Endothelial cell of umbilical vein (primary cell): ENCODE measurements around the gene BTBD10. TPM values are rescaled to one million over a fixed set of nuclear protein-coding genes. Genes with fewer than 3 reads are reported as not detected.

ENCODE experiments used
- BruUV-seq: library from RNA; stranded (reverse); fragments of 400-500 nt; replicated peaks from 2 replicates; lab custom pipeline; 2021; lab: Mats Ljungman, UMichigan
- CTCF ChIA-PET: fragments of 300-600, 350-600 bp; sonication (Branson Sonifier 250); formaldehyde crosslinking; loops from one replicate; lab custom pipeline; 2021; ENCODE audit warnings: antibody characterized with exemption, inconsistent platforms; lab: Charles Lee
- POLR2A ChIA-PET: fragments of 300-600, 350-600 bp; sonication (Branson Sonifier 250); formaldehyde crosslinking; loops from one replicate; lab custom pipeline; 2021; ENCODE audit warnings: antibody characterized with exemption, inconsistent platforms; lab: Charles Lee
- DNase-seq: peaks from one replicate; pipeline ENCODE4 v3.0.0-alpha.2; 2011; ENCODE audit warnings: low read depth, low spot score
- FAIRE-seq: peaks from 2 replicates; lab custom pipeline; 2011; peaks lifted over from hg19 to GRCh38; lab: Jason Lieb, UNC
- H2AFZ ChIP-seq: 2 replicates; pipeline ENCODE4 v1.6.0; 2012; ENCODE audit warnings: low read depth, low read length, control low read depth, inconsistent platforms
- H3K27ac ChIP-seq: 2 replicates; pipeline ENCODE4 v1.5.1; 2011; ENCODE audit warnings: low read depth, mild to moderate bottlenecking, control low read depth, low read length, moderate library complexity; ENCODE audit not compliant: insufficient read depth
- H3K27me3 ChIP-seq, 2 experiments: 2 replicates each; pipeline versions ENCODE4 v1.6.0 to v1.6.1; 2011; ENCODE audit warnings: low read length in 2 of 2, mixed read lengths in 1 of 2; ENCODE audit not compliant: control insufficient read depth in 2 of 2, insufficient read depth in 2 of 2
- H3K36me3 ChIP-seq, 2 experiments: 2 replicates in 1 of 2; 3 replicates in 1 of 2; pipeline ENCODE4 v1.5.1; 2011; ENCODE audit warnings: low read length in 2 of 2, mild to moderate bottlenecking in 1 of 2, moderate library complexity in 1 of 2; ENCODE audit not compliant: control insufficient read depth in 2 of 2, insufficient read depth in 2 of 2; ENCODE audit errors: extremely low read depth in 1 of 2
- H3K4me1 ChIP-seq: 3 replicates; pipeline ENCODE4 v1.5.1; 2011; ENCODE audit warnings: mild to moderate bottlenecking, low read length; ENCODE audit not compliant: control insufficient read depth, insufficient read depth; ENCODE audit errors: extremely low read depth
- H3K4me2 ChIP-seq: 2 replicates; pipeline ENCODE4 v1.6.1; 2011; ENCODE audit warnings: low read length, control low read depth, mixed read lengths; ENCODE audit not compliant: insufficient read depth
- H3K4me3 ChIP-seq, 3 experiments: fragments of 200-600 bp in 1 of 3; sonication (generic), shearing (Covaris generic) in 1 of 3; replicated peaks in 1 of 3; 2 replicates each; pipeline ENCODE4 v1.5.1; 2011 to 2016; ENCODE audit warnings: control low read depth in 3 of 3, low read length in 3 of 3, mild to moderate bottlenecking in 2 of 3, inconsistent platforms in 1 of 3, low read depth in 1 of 3, moderate library complexity in 1 of 3; ENCODE audit not compliant: insufficient read depth in 1 of 3
- H3K79me2 ChIP-seq: 2 replicates; pipeline ENCODE4 v1.6.0; 2012; ENCODE audit warnings: low read length, inconsistent platforms; ENCODE audit not compliant: control insufficient read depth, insufficient read depth
- H3K9ac ChIP-seq: replicated peaks from 2 replicates; pipeline ENCODE3; 2011; ENCODE audit warnings: low read length, control low read depth; ENCODE audit not compliant: insufficient read depth; ENCODE audit errors: extremely low read depth
- H3K9me1 ChIP-seq: replicated peaks from 3 replicates; pipeline ENCODE4 v1.6.0; 2011; ENCODE audit warnings: mild to moderate bottlenecking, low read length; ENCODE audit not compliant: control insufficient read depth, insufficient read depth; ENCODE audit errors: extremely low read depth
- H3K9me3 ChIP-seq: replicated peaks from 2 replicates; pipeline ENCODE4 v1.5.1; 2012; ENCODE audit warnings: low read length, inconsistent platforms; ENCODE audit not compliant: control insufficient read depth, insufficient read depth
- H4K20me1 ChIP-seq: replicated peaks from 2 replicates; pipeline ENCODE3; 2011; ENCODE audit warnings: mild to moderate bottlenecking, low read length; ENCODE audit not compliant: control insufficient read depth, insufficient read depth; ENCODE audit errors: extremely low read depth
- EZH2 ChIP-seq: IDR thresholded peaks from 2 replicates; pipeline ENCODE4 v1.6.1; 2012; ENCODE audit warnings: borderline replicate concordance, low read depth, mild to moderate bottlenecking, moderate library complexity, low read length, inconsistent platforms; ENCODE audit not compliant: severe bottlenecking
- FOS ChIP-seq: IDR thresholded peaks from 2 replicates; pipeline ENCODE4 v1.6.1; 2011; ENCODE audit warnings: mild to moderate bottlenecking, low read length, moderate library complexity, borderline replicate concordance; ENCODE audit not compliant: insufficient read depth
- GATA2 ChIP-seq: IDR thresholded peaks from 2 replicates; pipeline ENCODE4 v1.7.0; 2011; ENCODE audit warnings: low read depth, mild to moderate bottlenecking, moderate library complexity, mixed read lengths, low read length; ENCODE audit not compliant: insufficient read length, insufficient read depth
- JUN ChIP-seq: IDR thresholded peaks from 2 replicates; pipeline ENCODE4 v1.6.1; 2011; ENCODE audit warnings: borderline replicate concordance, low read depth; ENCODE audit not compliant: insufficient read length, insufficient read depth
- MYC ChIP-seq: IDR thresholded peaks from one replicate; pipeline ENCODE4 v1.6.1; 2011; ENCODE audit warnings: mild to moderate bottlenecking, low read depth, low read length
- POLR2A ChIP-seq: IDR thresholded peaks from 2 replicates; pipeline ENCODE4 v1.6.1; 2012; ENCODE audit warnings: low read depth, mild to moderate bottlenecking, control low read depth, low read length
- POLR2AphosphoS5 ChIP-seq: IDR thresholded peaks from 2 replicates; pipeline ENCODE4 v1.6.1; 2012; ENCODE audit warnings: low read depth, mild to moderate bottlenecking, control low read depth, low read length, moderate library complexity; ENCODE audit not compliant: insufficient read depth
- dilution Hi-C: fragments of 300-500 bp; cut with MboI; formaldehyde crosslinking; loops from one replicate; pipeline ENCODE4 v1.15.0; 2019; ENCODE audit warnings: low sequenced_read_pairs; ENCODE audit not compliant: extremely low pct_ligation_motif_present
- intact Hi-C: fragments of 100-400 bp; cut with micrococcal nuclease; formaldehyde crosslinking; loops from one replicate; pipeline ENCODE4 v1.10.0; 2022
- polyA plus RNA-seq, 4 experiments: library from polyadenylated mRNA; depleted of rRNA in 3 of 4; stranded (reverse) in 3 of 4; unstranded in 1 of 4; fragments of >200 nt; gene quantifications; 2 replicates each; pipeline versions ENCODE4 v1.2.1 to v1.2.3, GENCODE V29; 2011 to 2012; ENCODE audit warnings: missing spikeins in 1 of 4
- total RNA-seq: library from RNA; stranded (reverse); gene quantifications from 2 replicates; pipeline ENCODE4 v1.2.3, GENCODE V29; 2021
- TF ChIP-seq, protein P1 (sequence below), 2 donors: IDR thresholded peaks; 1 replicate in 1 of 2; 2 replicates in 1 of 2; pipeline ENCODE4 v1.5.1; 2011; ENCODE audit warnings: low read length in 2 of 2, mild to moderate bottlenecking in 2 of 2, moderate library complexity in 2 of 2, control low read depth in 1 of 2, inconsistent platforms in 1 of 2, low read depth in 1 of 2; ENCODE audit not compliant: insufficient read depth in 1 of 2; ENCODE audit errors: extremely low read depth in 1 of 2
- TF ChIP-seq, protein P2 (sequence below): IDR thresholded peaks from 2 replicates; pipeline ENCODE4 v1.6.1; 2011; ENCODE audit not compliant: insufficient read depth, insufficient read length

The BTBD10 gene
- total and polyA plus RNA-seq, 2 donors (not counting 3 experiments of a cell fraction or from before 2014, with no cell fraction given) = 31.7 to 49.6 TPM

DNA sequence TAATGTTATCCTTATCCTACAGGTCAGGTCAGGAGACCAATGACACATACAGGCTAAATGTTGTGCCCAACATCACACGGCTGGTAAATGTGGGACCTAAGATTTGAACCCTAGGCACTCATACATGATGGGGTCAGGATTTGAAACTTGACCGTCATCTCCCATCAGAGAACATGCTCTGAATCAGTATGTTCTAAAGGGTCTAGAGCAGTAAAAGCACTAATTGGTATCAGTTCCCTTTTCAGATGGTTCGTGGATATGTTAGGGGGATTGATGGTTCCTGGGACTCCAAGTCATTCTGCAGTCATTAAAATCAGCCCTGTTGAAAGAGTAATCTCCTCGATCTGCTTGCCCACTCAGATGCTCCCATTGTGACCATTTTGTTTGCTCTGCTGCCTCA is 120.0 kb downstream of the BTBD10 start:
- DNase-seq = no peak
- no peak for TF ChIP-seq POLR2A
- no peak for TF ChIP-seq GATA2
- no peak for TF ChIP-seq FOS
- TF ChIP-seq, protein P1, sequence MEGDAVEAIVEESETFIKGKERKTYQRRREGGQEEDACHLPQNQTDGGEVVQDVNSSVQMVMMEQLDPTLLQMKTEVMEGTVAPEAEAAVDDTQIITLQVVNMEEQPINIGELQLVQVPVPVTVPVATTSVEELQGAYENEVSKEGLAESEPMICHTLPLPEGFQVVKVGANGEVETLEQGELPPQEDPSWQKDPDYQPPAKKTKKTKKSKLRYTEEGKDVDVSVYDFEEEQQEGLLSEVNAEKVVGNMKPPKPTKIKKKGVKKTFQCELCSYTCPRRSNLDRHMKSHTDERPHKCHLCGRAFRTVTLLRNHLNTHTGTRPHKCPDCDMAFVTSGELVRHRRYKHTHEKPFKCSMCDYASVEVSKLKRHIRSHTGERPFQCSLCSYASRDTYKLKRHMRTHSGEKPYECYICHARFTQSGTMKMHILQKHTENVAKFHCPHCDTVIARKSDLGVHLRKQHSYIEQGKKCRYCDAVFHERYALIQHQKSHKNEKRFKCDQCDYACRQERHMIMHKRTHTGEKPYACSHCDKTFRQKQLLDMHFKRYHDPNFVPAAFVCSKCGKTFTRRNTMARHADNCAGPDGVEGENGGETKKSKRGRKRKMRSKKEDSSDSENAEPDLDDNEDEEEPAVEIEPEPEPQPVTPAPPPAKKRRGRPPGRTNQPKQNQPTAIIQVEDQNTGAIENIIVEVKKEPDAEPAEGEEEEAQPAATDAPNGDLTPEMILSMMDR (IDR thresholded peaks at IDR 0.05; ENCODE audit: extremely low read depth in 1 of 2, insufficient read depth in 1 of 2, low read depth in 1 of 2, low read length in 2 of 2) = no peak
- TF ChIP-seq, protein P2, sequence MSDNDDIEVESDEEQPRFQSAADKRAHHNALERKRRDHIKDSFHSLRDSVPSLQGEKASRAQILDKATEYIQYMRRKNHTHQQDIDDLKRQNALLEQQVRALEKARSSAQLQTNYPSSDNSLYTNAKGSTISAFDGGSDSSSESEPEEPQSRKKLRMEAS = no peak
- no peak for TF ChIP-seq MYC
- TF ChIP-seq JUN = no peak
- no peak for TF ChIP-seq POLR2AphosphoS5
- no peak for TF ChIP-seq EZH2
- Histone ChIP-seq H3K9ac (no peak overlapping the region), H3K9me3 (no peaks in the 10 kb centered on the region), H4K20me1 (no peaks in the 10 kb centered on the region), H3K27ac (no peak overlapping the region), H3K27me3 (no peaks in the 10 kb centered on the region), H3K9me1 (no peaks in the 10 kb centered on the region), H3K79me2 (no peaks in the 10 kb centered on the region), H3K4me3 (no peak overlapping the region), H3K4me1 (peaks cover 14% of the 10 kb centered on the region), H2AFZ (no peak overlapping the region), H3K36me3 (no peaks in the 10 kb centered on the region), H3K4me2 (no peak overlapping the region)
- dilution Hi-C loops (no loop called here), intact Hi-C loops (no loop called here)
- no peak for FAIRE-seq
- ChIA-PET CTCF (interaction anchor here (0.7 to 6.1 kb wide), 21 partner anchors 8 to 379 kb away, joined by 3 to 180 read pairs (median 5); partner anchors contain the start of gene BTBD10), POLR2A (no interaction called here)
- no TSS peak for BruUV-seq
